PFSK-1 (cell line): ENCODE data around the gene GGN.

ENCODE experiments used
- FOXP2 ChIP-seq: optimal IDR thresholded peaks from 2 replicates; pipeline ENCODE3; 2011; ENCODE audit warnings: borderline replicate concordance, control low read depth, inconsistent platforms; ENCODE audit not compliant: insufficient read depth; ENCODE audit errors: extremely low read length, extremely low read depth
- POLR2AphosphoS5 ChIP-seq: IDR thresholded peaks from 2 replicates; pipeline ENCODE4 v1.6.1; 2012; ENCODE audit warnings: low read depth, mild to moderate bottlenecking, control low read depth, low read length, moderate library complexity
- SIN3A ChIP-seq: IDR thresholded peaks from 2 replicates; pipeline ENCODE4 v1.6.1; 2012; ENCODE audit warnings: mild to moderate bottlenecking, low read length, moderate library complexity, borderline replicate concordance; ENCODE audit not compliant: insufficient read depth
- TAF1 ChIP-seq: IDR thresholded peaks from 2 replicates; pipeline ENCODE4 v1.6.1; 2012; ENCODE audit warnings: low read length, control low read depth, borderline replicate concordance; ENCODE audit not compliant: insufficient read depth
- TF ChIP-seq, protein P1 (sequence below), 2 experiments: IDR thresholded peaks; 2 replicates each; pipeline versions ENCODE4 v1.6.1 to v1.8.0; 2011 to 2012; ENCODE audit warnings: low read depth in 2 of 2, low read length in 2 of 2, control low read depth in 1 of 2, inconsistent platforms in 1 of 2, mild to moderate bottlenecking in 1 of 2, moderate library complexity in 1 of 2; ENCODE audit not compliant: insufficient read depth in 1 of 2

Gene GGN

DNA sequence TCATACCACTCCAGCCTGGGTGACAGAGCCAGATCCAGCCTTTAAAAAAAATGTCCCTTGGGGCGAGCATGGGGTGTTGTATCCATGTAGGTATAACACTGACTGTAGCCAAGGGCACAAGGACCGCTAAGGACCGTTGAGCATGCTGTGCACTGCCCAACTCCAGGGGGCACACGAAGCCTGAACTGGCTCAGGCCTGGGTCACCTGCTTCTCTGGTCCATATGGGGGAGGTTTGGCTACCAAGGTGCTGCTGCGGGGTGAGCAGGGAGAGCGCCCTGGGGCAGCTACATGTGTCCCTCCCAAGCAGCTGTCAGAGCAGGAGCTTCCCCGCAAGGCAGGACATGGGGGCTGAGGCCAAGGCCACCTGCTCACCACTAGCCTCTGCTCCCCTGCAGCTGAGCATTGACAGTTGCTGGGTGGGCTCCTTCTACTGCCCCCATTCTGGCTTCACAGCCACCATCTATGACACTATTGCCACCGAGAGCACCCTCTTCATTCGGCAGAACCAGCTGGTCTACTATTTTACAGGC, 35.9 kb downstream of the GGN start:
- TF ChIP-seq SIN3A, result no peak
- TF ChIP-seq, protein P1, sequence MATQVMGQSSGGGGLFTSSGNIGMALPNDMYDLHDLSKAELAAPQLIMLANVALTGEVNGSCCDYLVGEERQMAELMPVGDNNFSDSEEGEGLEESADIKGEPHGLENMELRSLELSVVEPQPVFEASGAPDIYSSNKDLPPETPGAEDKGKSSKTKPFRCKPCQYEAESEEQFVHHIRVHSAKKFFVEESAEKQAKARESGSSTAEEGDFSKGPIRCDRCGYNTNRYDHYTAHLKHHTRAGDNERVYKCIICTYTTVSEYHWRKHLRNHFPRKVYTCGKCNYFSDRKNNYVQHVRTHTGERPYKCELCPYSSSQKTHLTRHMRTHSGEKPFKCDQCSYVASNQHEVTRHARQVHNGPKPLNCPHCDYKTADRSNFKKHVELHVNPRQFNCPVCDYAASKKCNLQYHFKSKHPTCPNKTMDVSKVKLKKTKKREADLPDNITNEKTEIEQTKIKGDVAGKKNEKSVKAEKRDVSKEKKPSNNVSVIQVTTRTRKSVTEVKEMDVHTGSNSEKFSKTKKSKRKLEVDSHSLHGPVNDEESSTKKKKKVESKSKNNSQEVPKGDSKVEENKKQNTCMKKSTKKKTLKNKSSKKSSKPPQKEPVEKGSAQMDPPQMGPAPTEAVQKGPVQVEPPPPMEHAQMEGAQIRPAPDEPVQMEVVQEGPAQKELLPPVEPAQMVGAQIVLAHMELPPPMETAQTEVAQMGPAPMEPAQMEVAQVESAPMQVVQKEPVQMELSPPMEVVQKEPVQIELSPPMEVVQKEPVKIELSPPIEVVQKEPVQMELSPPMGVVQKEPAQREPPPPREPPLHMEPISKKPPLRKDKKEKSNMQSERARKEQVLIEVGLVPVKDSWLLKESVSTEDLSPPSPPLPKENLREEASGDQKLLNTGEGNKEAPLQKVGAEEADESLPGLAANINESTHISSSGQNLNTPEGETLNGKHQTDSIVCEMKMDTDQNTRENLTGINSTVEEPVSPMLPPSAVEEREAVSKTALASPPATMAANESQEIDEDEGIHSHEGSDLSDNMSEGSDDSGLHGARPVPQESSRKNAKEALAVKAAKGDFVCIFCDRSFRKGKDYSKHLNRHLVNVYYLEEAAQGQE (IDR thresholded peaks at IDR 0.05; ENCODE audit: insufficient read depth in 1 of 2, low read depth in 2 of 2, low read length in 2 of 2), result no peak
- no peak for TF ChIP-seq POLR2AphosphoS5
- TF ChIP-seq TAF1, result no peak
- no peak for TF ChIP-seq FOXP2

DNA sequence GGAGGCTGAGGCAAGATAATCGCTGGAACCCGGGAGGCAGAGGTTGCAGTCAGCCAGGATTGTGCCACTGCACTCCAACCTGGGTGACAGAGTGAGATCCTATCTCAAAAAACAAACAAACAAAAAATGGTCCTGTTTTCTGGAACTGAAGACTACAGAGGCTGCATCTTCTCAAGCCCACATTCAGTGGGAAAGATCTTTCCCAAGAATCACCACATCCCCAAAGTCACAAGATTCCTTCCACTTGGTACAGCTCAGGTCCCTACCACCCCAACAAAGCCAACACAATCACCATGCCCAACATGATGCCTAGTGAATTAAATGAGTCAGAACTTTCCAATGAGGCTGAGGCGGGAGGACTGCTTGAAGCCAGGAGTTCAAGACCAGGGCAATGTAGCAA, 37.0 kb downstream of the GGN start:
- TF ChIP-seq TAF1 (no peak), SIN3A (no peak), FOXP2 (no peak), POLR2AphosphoS5 (no peak)
- TF ChIP-seq, protein P1 (IDR thresholded peaks at IDR 0.05; ENCODE audit: insufficient read depth in 1 of 2, low read depth in 2 of 2, low read length in 2 of 2), result no peak

DNA sequence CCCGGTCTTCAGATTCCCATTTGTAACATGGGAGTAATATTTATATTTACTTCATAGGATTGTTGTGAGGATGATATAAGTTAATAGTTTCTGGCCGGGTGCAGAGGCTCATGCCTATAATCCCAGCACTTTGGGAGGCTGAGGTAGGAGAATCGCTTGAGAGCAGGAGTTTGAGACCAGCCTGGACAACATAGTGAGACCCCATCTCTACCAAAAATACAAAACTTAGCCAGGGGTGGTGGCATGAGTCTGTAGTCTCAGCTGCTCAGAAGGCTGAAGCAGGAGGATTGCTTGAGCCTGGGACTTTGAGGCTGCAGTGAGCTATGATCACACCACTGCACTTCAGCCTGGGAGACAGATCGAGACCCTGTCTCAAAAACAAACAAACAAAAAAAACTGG, 41.0 kb downstream of the GGN start:
- TF ChIP-seq, protein P1 (IDR thresholded peaks at IDR 0.05; ENCODE audit: insufficient read depth in 1 of 2, low read depth in 2 of 2, low read length in 2 of 2), result no peak
- TF ChIP-seq SIN3A, result no peak
- TF ChIP-seq FOXP2, result no peak
- no peak for TF ChIP-seq POLR2AphosphoS5
- no peak for TF ChIP-seq TAF1

DNA sequence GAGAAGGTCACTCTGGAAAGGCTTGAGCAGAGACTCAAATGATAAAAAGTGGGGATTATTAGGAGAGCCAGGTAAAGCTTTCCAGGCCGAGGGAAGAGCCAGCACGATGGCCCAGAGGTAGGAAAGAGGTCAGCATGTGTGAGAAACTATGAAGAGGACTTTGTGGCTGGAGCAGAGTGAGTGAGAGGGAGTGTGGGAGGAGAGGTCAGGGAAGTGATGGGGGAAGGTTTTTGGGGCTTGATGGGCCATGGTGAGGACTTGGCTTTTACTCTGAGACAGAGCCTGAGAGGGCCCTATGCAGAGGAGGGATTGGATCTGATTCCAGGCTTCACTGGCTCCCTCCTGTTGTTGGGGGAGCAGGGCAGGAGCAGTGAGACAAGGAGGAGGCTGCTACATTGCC, 46.9 kb downstream of the GGN start:
- TF ChIP-seq, protein P1 (IDR thresholded peaks at IDR 0.05; ENCODE audit: insufficient read depth in 1 of 2, low read depth in 2 of 2, low read length in 2 of 2), result no peak

DNA sequence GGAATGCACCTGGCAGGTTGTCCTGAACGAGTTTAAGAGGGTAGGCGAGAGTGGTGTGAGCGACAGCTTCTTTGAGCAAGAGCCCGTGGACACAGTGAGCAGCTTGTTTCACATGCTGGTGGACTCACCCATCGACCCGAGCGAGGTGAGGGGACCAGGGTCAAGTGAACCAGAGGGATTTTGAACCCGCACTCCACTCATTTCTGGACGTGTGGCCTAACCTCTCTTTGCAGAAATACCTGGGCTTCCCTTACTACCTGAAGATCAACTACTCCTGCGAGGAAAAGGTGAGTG, 50.5 kb downstream of the GGN start:
- TF ChIP-seq TAF1, result no peak
- TF ChIP-seq, protein P1 (IDR thresholded peaks at IDR 0.05; ENCODE audit: insufficient read depth in 1 of 2, low read depth in 2 of 2, low read length in 2 of 2), result no peak
- no peak for TF ChIP-seq POLR2AphosphoS5
- TF ChIP-seq FOXP2, result no peak
- TF ChIP-seq SIN3A, result no peak
